CD4-positive, alpha-beta T cell (primary cell): Measurements from ENCODE around the gene LITAF. TPM values are rescaled to one million over a fixed set of nuclear protein-coding genes. Genes with fewer than 3 reads are reported as not detected.
A peak's percentile ranks its signal among the peaks of the same experiment; 100 is the strongest.

Experiments used
- ATAC-seq: fragments of 200-7000 bp; cut with Tn5 transposase; one replicate; pipeline ENCODE4 v1.10.0; 2022; ENCODE audit warnings: mild to moderate bottlenecking; ENCODE audit not compliant: poor library complexity
- CTCF ChIA-PET: fragments of 350-600 bp; sonication (Branson Sonifier 250); formaldehyde crosslinking; loops from one replicate; lab custom pipeline; 2021; ENCODE audit warnings: antibody characterized with exemption, inconsistent platforms; lab: Charles Lee
- POLR2A ChIA-PET: fragments of 350-600 bp; sonication (Branson Sonifier 250); formaldehyde crosslinking; loops from one replicate; lab custom pipeline; 2021; ENCODE audit warnings: antibody characterized with exemption, inconsistent platforms; lab: Charles Lee
- DNase-seq, 14 experiments: peaks; one replicate each; pipeline ENCODE4 v3.0.0-alpha.2; 2013 to 2020; ENCODE audit warnings: mixed read lengths in 2 of 14
- H3K27ac ChIP-seq, 2 donors: one replicate each; pipeline versions ENCODE4 v1.5.1 to v1.7.0; 2013; ENCODE audit warnings: low read length in 2 of 2, low read depth in 1 of 2, mild to moderate bottlenecking in 1 of 2
- H3K27me3 ChIP-seq, 2 experiments: 1 replicate in 1 of 2; 2 replicates in 1 of 2; pipeline versions ENCODE4 v1.6.1 to v1.7.0; 2013; ENCODE audit warnings: low read length in 2 of 2, control low read depth in 1 of 2, mild to moderate bottlenecking in 1 of 2, moderate library complexity in 1 of 2; ENCODE audit not compliant: insufficient read depth in 2 of 2, control insufficient read depth in 1 of 2
- H3K36me3 ChIP-seq: one replicate; pipeline ENCODE4 v1.6.1; 2013; ENCODE audit warnings: low read length, control low read depth; ENCODE audit not compliant: insufficient read depth
- H3K4me1 ChIP-seq: one replicate; pipeline ENCODE4 v1.6.1; 2013; ENCODE audit warnings: low read length, control low read depth; ENCODE audit not compliant: insufficient read depth
- H3K4me3 ChIP-seq: one replicate; pipeline ENCODE4 v1.5.1; 2013; ENCODE audit warnings: mild to moderate bottlenecking, low read length, moderate library complexity
- H3K9me3 ChIP-seq, 2 experiments: 1 replicate in 1 of 2; 2 replicates in 1 of 2; pipeline versions ENCODE4 v1.6.1 to v1.7.0; 2013; ENCODE audit warnings: low read length in 2 of 2, mild to moderate bottlenecking in 2 of 2, control low read depth in 1 of 2, moderate library complexity in 1 of 2; ENCODE audit not compliant: control insufficient read depth in 1 of 2, insufficient read depth in 1 of 2
- H3K27ac Mint-ChIP-seq: one replicate; pipeline ENCODE4 v1.8.0; 2020; ENCODE audit warnings: mixed read lengths
- H3K27me3 Mint-ChIP-seq: one replicate; pipeline ENCODE4 v1.8.0; 2021; ENCODE audit warnings: mixed read lengths
- H3K36me3 Mint-ChIP-seq: one replicate; pipeline ENCODE4 v1.8.0; 2021; ENCODE audit warnings: low read depth, mixed read lengths
- H3K4me1 Mint-ChIP-seq: one replicate; pipeline ENCODE4 v1.8.0; 2021; ENCODE audit warnings: low read depth, mixed read lengths
- H3K4me3 Mint-ChIP-seq: one replicate; pipeline ENCODE4 v1.8.0; 2020; ENCODE audit warnings: mild to moderate bottlenecking, mixed read lengths
- H3K9me3 Mint-ChIP-seq: one replicate; pipeline ENCODE4 v1.8.0; 2020; ENCODE audit warnings: mixed read lengths
- CTCF ChIP-seq: fragments of 200-600 bp; IDR thresholded peaks from one replicate; pipeline ENCODE4 v1.8.0; 2022; ENCODE audit warnings: antibody characterized with exemption, mild to moderate bottlenecking
- intact Hi-C, 2 experiments: fragments of 100-400 bp; cut with DNase I in 1 of 2; cut with micrococcal nuclease in 1 of 2; formaldehyde crosslinking; loops; one replicate each; pipeline versions ENCODE4 v1.15.1 to v1.9.0; 2023 to 2025; cut with DNase I, micrococcal nuclease
- total RNA-seq, 174 experiments: library from RNA in 2 of 174; stranded (reverse) in 2 of 174; gene quantifications; one replicate each; pipeline ENCODE4 v1.2.3 and lab custom pipeline; 2021 to 2026

Gene LITAF
- total RNA-seq, 2 experiments from 2014 or later: 226 to 257 TPM

GRCh38 chr16:11611871-11612664, 25.3 kb upstream of the LITAF start:
- no peak for TF ChIP-seq CTCF
- Mint-ChIP-seq H3K27ac (no peak overlapping the region), H3K4me3 (no peak overlapping the region), H3K36me3 (no peaks in the 10 kb centered on the region), H3K9me3 (no peaks in the 10 kb centered on the region), H3K4me1 (peaks cover 29% of the 10 kb centered on the region), H3K27me3 (no peaks in the 10 kb centered on the region)
- H3K36me3 ChIP-seq: no peaks in the 10 kb centered on the region
- H3K4me1 ChIP-seq: peaks cover 29% of the 10 kb centered on the region
- CTCF ChIA-PET: no interaction called here
- POLR2A ChIA-PET: no interaction called here
- intact Hi-C loops: no loop called here
- no peak overlapping the region for H3K27ac ChIP-seq
- ATAC-seq: no peak
- DNase-seq: peak in 1 of 14 experiments; percentile 37
- no peak overlapping the region for H3K4me3 ChIP-seq
- H3K9me3 ChIP-seq: no peaks in the 10 kb centered on the region
- H3K27me3 ChIP-seq: no peaks in the 10 kb centered on the region

DNA sequence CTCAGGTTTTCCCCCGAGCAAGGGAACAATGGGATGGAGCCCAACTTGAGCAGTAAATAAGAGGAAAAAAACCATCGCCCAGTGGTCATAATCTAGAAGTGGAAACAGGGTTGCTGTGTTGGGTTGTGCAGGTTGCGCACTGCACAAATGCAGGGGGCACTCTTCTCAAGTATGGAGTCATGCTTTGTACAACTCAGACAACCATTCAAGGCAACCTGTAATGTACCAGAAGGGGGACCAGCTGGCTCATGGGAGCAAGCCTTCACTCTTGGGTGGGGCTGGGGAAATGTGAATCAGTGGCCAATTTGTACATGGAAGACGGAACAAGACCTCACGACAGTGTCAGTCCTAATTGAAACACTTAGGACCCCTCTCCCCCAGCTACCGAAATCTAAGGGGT, 23.9 kb upstream of the LITAF start:
- POLR2A ChIA-PET: interaction anchor here (0.9 kb wide), 1 partner anchor 12 kb away, joined by 3 read pairs; no protein-coding TSS in a partner anchor

DNA sequence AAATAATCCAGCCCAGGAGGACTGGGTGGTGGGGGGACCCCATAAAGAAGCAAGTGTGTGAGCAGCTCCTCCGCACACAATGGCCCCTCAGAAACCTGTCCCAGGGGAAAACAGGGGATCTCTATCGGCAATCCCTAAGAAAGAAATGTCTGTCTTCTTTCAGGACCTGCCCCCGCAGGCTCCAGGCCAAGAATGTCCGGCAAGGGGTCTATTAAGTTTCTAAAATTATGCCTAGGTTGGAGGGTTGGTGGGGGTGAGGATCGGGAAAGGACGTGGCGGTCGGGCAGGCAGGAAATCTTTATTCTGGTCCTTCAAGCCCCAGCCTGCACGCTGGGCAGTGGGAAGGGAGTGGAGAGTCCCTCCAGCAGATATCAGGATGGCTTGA, 23.4 kb upstream of the LITAF start:
- H3K27me3 ChIP-seq: no peaks in the 10 kb centered on the region
- no peak overlapping the region for H3K4me3 Mint-ChIP-seq
- intact Hi-C loops: no loop called here
- no peak overlapping the region for H3K4me3 ChIP-seq
- no peaks in the 10 kb centered on the region for H3K36me3 ChIP-seq
- no peak overlapping the region for H3K27ac ChIP-seq
- no peaks in the 10 kb centered on the region for H3K9me3 ChIP-seq
- no peak for ATAC-seq
- DNase-seq: no peak
- POLR2A ChIA-PET: interaction anchor here (0.9 kb wide), 1 partner anchor 12 kb away, joined by 3 read pairs; no protein-coding TSS in a partner anchor
- peaks cover 24% of the 10 kb centered on the region for H3K4me1 ChIP-seq
- CTCF ChIA-PET: no interaction called here
- H3K36me3 Mint-ChIP-seq: no peaks in the 10 kb centered on the region
- H3K9me3 Mint-ChIP-seq: no peaks in the 10 kb centered on the region
- no peak for TF ChIP-seq CTCF
- peaks cover 22% of the 10 kb centered on the region for H3K4me1 Mint-ChIP-seq
- peak overlapping the region; percentile 17 for H3K27ac Mint-ChIP-seq
- H3K27me3 Mint-ChIP-seq: no peaks in the 10 kb centered on the region

More for the DNA sequence above, 23.9 kb upstream of the LITAF start:
- Histone ChIP-seq H3K36me3 (no peaks in the 10 kb centered on the region), H3K4me1 (peaks cover 24% of the 10 kb centered on the region), H3K27ac (no peak overlapping the region), H3K4me3 (no peak overlapping the region), H3K9me3 (no peaks in the 10 kb centered on the region), H3K27me3 (no peaks in the 10 kb centered on the region)
- Mint-ChIP-seq H3K4me3 (no peak overlapping the region), H3K27me3 (no peaks in the 10 kb centered on the region), H3K36me3 (no peaks in the 10 kb centered on the region), H3K27ac (peak overlapping the region; percentile 17), H3K9me3 (no peaks in the 10 kb centered on the region), H3K4me1 (peaks cover 22% of the 10 kb centered on the region)
- no peak for TF ChIP-seq CTCF
- CTCF ChIA-PET: no interaction called here
- DNase-seq: peak in 1 of 14 experiments; percentile 23
- no peak for ATAC-seq
- intact Hi-C loops: no loop called here
